GM19239 (cell line): ENCODE measurements around the gene OLA1.

Source experiments
- DNase-seq: peaks from one replicate; pipeline ENCODE4 v3.0.0; 2011; ENCODE audit warnings: low spot score; ENCODE audit not compliant: insufficient read length
- FAIRE-seq: peaks from 2 replicates; lab custom pipeline; 2011; peaks lifted over from hg19 to GRCh38; lab: Jason Lieb, UNC

Gene OLA1

GRCh38 chr2:174227748-174228147 lies 20.6 kb downstream of the OLA1 start:
- DNase-seq (no peak), FAIRE-seq (no peak)

GRCh38 chr2:174224665-174225288 lies 23.6 kb downstream of the OLA1 start:
- DNase-seq = no peak
- peak; percentile 49 for FAIRE-seq

- no peak for FAIRE-seq
- no peak for DNase-seq
Measured at GRCh38 chr2:174224125-174224524, 24.2 kb downstream of the OLA1 start.

- no peak for DNase-seq
- FAIRE-seq = no peak
Measured at GRCh38 chr2:174223388-174223787, 24.9 kb downstream of the OLA1 start.

GRCh38 chr2:174222154-174222553 lies 26.2 kb downstream of the OLA1 start:
- FAIRE-seq (no peak), DNase-seq (no peak)

GRCh38 chr2:174219321-174219720 lies 29.0 kb downstream of the OLA1 start:
- no peak for DNase-seq
- no peak for FAIRE-seq

- DNase-seq = no peak
- FAIRE-seq = no peak
Measured at GRCh38 chr2:174218773-174219172, 29.6 kb downstream of the OLA1 start.

- FAIRE-seq = no peak
- DNase-seq = no peak
Measured at GRCh38 chr2:174217869-174218268, 30.5 kb downstream of the OLA1 start.

- DNase-seq = no peak
- no peak for FAIRE-seq
Measured at GRCh38 chr2:174211954-174212353, 36.4 kb downstream of the OLA1 start.

- FAIRE-seq (peak; percentile 48), DNase-seq (no peak)
Measured at GRCh38 chr2:174210862-174211261, 37.5 kb downstream of the OLA1 start.

GRCh38 chr2:174209325-174209724 lies 39.0 kb downstream of the OLA1 start:
- DNase-seq (no peak), FAIRE-seq (no peak)

- FAIRE-seq = no peak
Measured at GRCh38 chr2:174208026-174208425, 40.3 kb downstream of the OLA1 start.

GRCh38 chr2:174205562-174205961 lies 42.8 kb downstream of the OLA1 start:
- FAIRE-seq (no peak), DNase-seq (no peak)

More at GRCh38 chr2:174208026-174208425, 40.3 kb downstream of the OLA1 start:
- DNase-seq = no peak

- FAIRE-seq (no peak), DNase-seq (no peak)
Measured at GRCh38 chr2:174202188-174202587, 46.1 kb downstream of the OLA1 start.

- DNase-seq = no peak
- FAIRE-seq = no peak
Measured at GRCh38 chr2:174198846-174199564, 49.3 kb downstream of the OLA1 start.

- FAIRE-seq = peak; percentile 45
- DNase-seq = no peak
Measured at GRCh38 chr2:174195253-174195652, 53.1 kb downstream of the OLA1 start.

- DNase-seq (no peak), FAIRE-seq (no peak)
Measured at GRCh38 chr2:174193737-174194136, 54.6 kb downstream of the OLA1 start.

GRCh38 chr2:174192664-174193063 lies 55.7 kb downstream of the OLA1 start:
- DNase-seq = no peak
- FAIRE-seq = no peak

GRCh38 chr2:174191342-174192074 lies 56.8 kb downstream of the OLA1 start:
- FAIRE-seq = no peak
- no peak for DNase-seq

- FAIRE-seq = no peak
- no peak for DNase-seq
Measured at GRCh38 chr2:174184915-174185314, 63.4 kb downstream of the OLA1 start.

- no peak for FAIRE-seq
- DNase-seq = no peak
Measured at GRCh38 chr2:174184504-174184903, 63.8 kb downstream of the OLA1 start.
